Vagina (tissue), 2 donors: ENCODE measurements around the gene MX2.

Source experiments
- POLR2A ChIP-seq, 2 donors: fragments of 450-650 bp; IDR thresholded peaks; one replicate each; pipeline ENCODE4 v1.6.1; 2017; ENCODE audit warnings: antibody characterized with exemption in 2 of 2, mild to moderate bottlenecking in 2 of 2, moderate library complexity in 2 of 2
- POLR2AphosphoS5 ChIP-seq, 2 donors: sonication (generic); formaldehyde crosslinking; IDR thresholded peaks; one replicate each; pipeline ENCODE4 v1.9.0; 2017; ENCODE audit warnings: antibody characterized with exemption in 2 of 2, mild to moderate bottlenecking in 2 of 2, low read depth in 1 of 2; ENCODE audit not compliant: insufficient read depth in 1 of 2
- TF ChIP-seq, protein P1 (sequence below), 3 experiments: fragments of 450-650 bp in 2 of 3; fragments of 200-600 bp in 1 of 3; sonication (generic) in 1 of 3; IDR thresholded peaks; one replicate each; pipeline ENCODE4 v1.5.1; 2017 to 2019; ENCODE audit warnings: antibody characterized with exemption in 3 of 3, mild to moderate bottlenecking in 2 of 3, moderate library complexity in 2 of 3

DNA sequence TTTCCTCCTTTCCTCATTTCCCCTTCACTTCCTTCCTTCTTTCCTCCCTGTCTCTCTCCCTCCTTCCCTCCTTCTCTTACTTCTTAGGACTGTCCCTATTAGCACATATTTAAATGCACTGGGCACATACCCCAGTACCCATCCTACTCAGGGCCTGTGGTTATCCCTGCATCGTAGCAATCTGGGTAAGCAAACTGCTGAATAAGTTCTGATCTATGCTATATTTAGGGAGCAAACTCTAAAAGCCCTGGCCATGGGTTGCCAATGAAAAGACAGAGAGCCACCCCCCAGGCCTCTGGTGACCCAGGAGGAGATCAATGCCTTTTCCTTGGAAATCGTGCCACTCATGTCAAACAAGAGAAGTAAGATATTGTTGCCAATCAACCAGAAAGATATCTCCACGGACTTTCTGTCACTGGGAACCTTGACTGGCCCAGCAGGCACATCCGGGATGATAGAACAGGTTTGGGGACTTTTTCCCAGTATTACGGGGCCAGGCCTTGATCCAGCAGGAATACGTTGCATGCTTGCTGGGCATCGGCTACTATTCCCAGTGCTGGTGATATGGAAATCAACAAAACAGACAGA lies 39.8 kb upstream of the MX2 start:
- TF ChIP-seq, protein P1, sequence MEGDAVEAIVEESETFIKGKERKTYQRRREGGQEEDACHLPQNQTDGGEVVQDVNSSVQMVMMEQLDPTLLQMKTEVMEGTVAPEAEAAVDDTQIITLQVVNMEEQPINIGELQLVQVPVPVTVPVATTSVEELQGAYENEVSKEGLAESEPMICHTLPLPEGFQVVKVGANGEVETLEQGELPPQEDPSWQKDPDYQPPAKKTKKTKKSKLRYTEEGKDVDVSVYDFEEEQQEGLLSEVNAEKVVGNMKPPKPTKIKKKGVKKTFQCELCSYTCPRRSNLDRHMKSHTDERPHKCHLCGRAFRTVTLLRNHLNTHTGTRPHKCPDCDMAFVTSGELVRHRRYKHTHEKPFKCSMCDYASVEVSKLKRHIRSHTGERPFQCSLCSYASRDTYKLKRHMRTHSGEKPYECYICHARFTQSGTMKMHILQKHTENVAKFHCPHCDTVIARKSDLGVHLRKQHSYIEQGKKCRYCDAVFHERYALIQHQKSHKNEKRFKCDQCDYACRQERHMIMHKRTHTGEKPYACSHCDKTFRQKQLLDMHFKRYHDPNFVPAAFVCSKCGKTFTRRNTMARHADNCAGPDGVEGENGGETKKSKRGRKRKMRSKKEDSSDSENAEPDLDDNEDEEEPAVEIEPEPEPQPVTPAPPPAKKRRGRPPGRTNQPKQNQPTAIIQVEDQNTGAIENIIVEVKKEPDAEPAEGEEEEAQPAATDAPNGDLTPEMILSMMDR (IDR thresholded peaks at IDR 0.05): no peak
- TF ChIP-seq POLR2A (IDR thresholded peaks at IDR 0.05) (no peak), POLR2AphosphoS5 (IDR thresholded peaks at IDR 0.05; ENCODE audit: insufficient read depth in 1 of 2, low read depth in 1 of 2) (no peak)
